Suppressor macrophage (primary cell): Measurements from ENCODE around the gene SYTL3.
"Not testable (repeated sequence)": the region's sequence is repeated elsewhere in the genome, so short reads cannot be mapped to it uniquely, and the experiment has no call there.

Experiments used
- DNase-seq, 4 experiments: peaks; one replicate each; pipeline ENCODE4 v3.0.0-alpha.2; 2020 to 2022

The SYTL3 gene

DNA sequence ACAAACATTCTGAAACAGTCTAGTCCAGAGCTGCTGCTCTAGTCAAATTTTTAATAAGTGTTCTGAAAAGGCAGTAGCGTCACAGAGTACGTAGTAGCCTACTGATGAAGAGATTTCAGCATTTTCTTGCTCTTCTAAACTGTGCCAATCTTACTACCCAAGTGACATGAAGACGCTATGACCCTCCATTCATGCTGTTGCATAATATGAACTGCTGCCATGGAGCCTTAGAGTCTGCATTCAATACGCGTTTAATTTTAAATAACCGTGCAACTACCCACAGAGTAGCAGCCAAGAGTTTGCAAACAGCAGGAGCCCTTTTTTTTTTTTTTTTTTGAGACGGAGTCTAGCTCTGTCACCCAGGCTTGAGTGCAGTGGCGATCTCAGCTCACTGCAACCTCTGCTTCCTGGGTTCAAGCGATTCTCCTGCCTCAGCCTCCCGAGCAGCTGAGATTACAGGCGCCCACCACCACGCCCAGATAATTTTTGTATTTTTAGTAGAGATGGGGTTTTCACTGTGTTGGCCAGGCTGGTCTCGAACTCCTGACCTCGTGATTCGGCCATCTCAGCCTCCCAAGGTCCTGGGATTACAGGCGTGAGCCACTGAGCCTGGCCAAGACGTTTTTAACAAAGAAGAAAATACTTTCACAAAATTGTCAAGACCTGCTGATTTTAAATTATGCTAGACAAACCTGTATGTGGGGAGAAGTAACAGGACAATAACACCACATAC is 125.0 kb downstream of the SYTL3 start:
- no peak for DNase-seq

DNA sequence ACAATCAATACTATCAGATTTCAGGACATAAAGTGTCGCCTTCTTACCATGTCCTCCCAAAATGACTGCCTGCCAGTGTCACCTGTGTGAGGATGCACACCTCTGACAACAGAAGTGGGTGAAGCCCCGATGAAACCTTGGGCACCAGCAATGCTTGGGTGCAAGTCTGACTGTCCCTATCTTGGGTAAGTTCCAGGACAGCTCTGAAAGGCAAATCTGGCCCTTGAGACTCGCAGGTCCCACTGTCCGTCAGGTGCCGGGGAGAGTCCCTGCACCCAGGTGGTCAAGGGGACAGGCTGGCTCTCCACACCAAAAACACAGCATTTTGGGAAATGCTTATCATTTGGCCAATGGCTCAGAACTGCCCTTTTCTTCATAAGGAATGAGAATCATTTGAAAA is 126.0 kb downstream of the SYTL3 start:
- no peak for DNase-seq

DNA sequence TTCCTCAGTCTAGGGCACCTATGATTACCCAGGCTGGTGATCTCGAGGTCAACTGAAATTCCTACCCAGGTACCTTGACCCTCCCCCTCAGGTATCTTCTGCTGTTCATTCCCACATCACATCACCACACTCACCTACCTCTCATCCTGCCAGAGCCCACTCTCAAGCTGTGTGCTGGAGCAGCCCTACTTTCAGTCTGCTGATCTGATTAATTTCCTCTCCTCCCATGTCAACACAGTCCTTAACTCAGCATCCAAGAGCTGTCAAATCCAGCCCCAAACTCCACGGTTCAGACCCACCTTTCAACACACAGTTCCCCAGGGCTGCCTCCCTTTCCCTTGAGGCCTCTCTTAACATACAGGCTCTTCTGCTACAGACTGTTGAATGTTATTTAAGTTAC is 126.9 kb downstream of the SYTL3 start:
- no peak for DNase-seq

DNA sequence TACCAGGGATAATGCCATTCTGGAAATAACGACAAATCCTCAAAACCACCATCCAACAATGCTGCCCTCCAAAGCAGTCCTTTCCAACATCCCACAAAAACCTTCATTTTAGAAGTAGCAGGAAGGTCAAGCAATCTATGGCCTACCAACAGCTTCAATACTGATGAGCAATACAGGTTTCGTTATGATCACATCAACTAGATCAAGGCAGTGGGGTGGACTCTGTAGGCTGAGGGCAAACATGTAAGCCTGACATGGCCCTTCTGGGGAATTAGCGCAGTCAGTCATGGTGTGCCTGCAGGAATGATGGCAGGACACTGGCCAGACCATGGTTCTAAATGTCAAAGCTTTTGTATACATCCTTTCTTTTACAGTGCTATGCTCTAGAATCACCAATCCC is 127.7 kb downstream of the SYTL3 start:
- no peak for DNase-seq

DNA sequence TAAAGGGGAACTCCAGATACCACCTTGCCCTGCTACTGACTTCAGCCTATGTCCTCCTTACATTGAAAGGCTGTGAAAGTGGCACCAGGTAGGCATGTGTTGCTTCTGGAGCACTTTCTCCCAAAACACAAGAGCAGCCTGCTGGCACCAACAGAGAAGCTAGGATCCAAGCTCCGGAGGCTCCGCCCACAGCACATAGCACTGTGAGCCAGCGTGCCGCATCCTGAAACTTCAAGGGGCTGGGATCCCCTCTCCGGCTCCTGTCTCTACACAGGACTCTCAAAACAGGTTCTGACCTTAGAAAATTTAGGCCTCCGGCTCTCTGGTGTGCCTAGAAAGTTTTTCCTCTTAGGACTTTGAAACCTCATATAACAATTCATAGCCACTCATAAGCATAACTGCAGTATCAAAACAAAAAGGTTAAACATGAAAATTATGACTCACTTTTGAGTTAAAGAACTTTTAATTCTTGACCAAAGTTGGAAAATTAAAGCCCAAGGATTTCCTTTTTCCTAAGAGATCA is 128.2 kb downstream of the SYTL3 start:
- DNase-seq: no peak

DNA sequence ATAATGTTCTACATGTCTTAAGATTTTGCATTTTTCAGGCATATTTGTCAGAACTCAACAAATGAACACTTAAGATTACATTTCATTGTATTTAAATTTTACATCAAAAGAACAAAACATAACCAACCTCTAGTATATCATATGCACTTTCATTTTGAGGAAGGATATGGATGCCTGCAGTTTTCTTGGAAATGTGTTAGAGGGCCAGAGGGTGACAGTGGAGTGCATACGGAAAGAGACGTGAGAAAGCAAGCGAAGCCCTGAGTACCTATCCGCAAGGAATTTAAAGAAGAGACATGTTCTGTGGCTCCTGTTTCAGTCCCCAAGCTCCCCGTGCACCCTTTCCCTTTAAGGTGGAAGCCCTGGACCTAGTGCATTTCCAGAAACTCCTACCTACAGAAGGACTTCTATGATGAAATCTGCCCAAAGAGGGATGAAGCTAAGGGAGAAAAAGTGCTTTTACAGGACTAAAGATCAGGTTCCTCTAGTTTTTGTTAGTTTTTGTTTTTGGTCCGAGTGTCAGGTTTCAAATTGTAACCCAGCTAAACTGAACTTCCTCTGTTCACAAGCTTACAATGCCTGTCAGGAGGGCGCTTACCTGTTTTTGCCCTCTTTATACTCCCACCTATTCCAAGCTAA is 130.5 kb downstream of the SYTL3 start:
- no peak for DNase-seq

DNA sequence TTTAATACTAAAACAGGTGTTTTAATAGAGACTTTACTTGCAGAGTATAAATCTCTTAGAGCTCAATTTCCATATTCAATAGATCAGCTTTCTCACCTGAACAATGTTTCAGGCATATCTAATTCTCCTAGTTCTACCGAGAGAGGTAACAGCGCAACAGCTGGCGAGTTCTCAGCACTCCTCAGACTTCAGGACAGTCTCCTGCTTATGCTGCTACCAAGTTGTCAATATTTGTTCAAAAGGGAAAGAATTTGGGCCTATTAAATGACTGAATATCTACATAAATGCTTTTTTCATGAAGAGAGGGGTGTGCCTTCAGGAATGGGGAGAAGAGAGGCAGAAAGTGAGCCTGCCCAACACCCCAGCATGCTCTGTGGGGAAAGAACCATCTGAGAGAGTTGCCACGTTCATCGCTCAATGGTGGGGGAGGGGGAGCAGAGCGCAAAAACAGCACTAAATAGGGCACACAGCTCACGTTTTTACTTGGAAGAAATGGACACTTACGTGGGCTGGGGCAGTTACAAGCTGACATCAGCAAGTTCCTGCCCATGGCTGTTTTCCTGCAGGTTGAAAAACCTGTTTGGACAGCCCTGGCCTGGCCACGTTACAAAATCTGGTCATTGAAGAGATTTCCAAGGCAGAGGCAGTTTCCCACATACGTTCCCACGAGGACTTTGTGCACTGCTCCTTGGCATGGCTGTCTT is 131.3 kb downstream of the SYTL3 start:
- DNase-seq: no peak

DNA sequence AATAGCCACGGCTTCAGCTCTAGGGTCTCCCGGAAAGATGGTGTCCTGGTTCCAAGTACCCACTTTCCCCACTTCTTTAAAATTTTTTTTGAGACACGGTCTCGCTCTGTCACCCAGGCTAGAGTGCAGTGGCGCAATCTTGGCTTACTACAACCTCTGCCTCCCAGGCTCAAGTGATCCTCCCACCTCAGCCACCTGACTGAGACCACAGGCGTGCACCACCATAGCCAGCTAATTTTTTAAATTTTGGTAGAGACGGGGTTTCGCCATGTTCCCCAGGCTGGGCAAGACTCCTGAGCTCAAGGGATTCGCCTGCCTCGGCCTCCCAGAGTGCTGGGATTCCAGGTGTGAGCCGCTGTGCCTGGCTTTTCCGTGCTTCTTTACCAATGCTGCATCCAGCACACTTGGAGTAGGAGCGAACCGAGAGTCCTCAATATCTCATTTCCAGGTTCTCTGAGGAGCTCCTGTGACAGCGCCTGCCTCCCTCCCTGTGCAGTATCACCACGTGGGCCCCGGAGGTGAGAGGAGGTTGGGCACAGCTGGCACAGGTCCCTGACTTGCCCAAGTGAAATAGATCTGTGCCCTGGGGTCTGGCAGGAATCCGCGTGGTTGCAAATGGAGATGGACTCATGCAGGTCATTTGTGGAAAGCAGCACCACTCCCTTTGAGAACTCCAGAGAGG is 132.0 kb downstream of the SYTL3 start:
- peak in 3 of 4 experiments; percentile 15 to 39 (median 28) for DNase-seq

DNA sequence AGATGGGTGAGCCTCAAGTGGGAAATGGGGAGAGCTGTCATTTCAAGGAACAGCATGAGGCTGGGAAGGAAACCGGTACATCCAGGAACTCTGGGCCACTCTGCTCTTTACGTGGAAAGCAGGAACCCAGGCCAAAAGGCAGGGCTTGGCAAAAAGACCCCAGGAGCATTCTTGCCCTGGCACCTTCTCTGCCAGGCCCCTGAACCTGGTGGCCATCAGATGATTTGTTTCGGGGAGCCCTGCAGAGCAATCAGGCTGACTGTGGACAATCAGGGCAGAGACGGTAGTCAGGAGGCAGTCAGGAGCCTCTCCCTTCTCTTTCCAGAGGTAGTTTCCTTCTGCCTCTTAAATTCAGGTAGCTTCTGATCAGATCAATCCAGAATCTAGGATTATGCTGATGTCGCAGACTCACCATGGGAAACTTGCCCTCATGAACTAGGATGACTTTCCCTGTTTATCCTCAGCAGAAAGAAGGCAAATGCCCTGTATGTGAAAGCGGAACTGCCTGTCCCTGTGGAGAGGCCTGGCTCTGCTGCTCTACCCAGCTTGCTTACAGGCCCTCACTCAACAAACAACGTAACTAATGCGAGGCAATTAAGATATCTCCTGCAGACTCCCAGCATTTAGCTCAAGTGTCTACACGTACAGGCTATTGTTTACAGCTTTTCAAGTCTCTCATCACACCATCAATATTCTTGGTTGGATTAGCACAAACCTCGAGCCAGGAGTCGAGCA is 132.7 kb downstream of the SYTL3 start:
- no peak for DNase-seq

DNA sequence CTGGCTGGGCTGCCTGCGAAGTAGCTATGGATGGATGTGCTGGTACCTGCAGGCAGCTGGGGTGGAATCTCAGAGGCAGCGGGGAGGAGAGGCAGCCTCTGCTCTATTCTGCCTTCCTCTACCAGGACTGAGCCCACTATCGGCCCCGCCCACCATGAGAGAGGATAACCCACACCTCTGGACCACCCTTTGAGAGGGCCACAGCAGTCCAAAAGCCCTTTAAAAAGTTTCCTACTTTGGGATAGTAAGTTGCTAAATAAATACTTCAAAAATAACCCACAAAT is 133.3 kb downstream of the SYTL3 start:
- no peak for DNase-seq

DNA sequence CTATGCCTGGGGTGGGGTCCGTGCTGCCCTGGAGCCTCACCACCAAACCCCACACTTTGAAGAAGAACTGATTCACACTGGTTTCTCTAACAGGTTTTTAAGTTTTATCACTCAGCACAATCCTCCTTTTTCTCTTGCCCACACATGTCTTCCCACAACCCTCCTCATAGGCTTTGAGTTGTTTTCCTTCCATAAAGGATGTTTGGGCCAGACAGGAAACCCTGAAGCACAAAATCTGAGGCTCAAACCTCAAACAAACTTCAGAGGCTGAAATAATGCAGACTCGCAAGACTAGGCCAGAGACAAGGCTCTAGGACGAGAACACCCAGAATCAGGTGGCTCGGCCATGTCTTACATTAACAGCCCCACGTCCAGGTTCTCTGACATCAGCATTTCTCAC is 134.0 kb downstream of the SYTL3 start:
- no peak for DNase-seq

DNA sequence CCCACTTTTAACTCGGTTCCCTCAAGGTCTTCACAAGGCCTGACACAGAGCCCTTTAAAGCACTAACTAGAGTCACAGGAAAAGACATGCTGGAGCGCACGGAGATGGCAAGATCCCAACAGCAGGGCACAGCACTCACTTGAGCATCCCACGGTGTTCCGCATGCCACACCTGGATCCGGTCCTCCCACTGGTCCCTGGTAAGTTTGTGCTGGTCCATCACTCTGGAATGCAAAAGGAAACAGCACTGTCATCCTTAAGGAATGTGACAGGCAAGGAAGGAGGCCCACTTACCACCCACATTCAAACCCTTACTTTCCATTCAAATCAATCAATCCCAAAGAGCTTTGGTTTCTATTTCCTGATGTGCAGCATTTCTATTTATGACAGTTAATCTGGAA is 134.7 kb downstream of the SYTL3 start:
- DNase-seq: no peak

DNA sequence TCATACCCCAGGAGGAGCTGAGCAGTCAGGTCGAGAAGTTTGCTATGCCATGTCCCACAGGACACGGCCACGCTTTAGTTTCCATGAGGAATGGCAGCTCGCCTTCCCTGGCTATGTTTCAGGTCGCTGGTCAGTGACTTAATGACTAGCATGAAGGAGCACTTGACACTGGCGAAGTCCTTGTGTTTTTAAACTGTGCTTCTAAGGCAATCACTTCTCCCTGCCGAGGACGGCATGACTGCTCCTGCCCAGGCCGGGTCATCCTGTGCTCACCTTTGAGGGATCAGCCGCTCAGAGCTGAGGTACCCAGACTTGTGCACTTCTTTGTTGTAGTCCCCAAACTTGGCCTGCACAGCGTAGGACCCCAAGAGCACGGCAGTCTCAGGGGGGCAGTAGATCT is 135.2 kb downstream of the SYTL3 start:
- DNase-seq: no peak

DNA sequence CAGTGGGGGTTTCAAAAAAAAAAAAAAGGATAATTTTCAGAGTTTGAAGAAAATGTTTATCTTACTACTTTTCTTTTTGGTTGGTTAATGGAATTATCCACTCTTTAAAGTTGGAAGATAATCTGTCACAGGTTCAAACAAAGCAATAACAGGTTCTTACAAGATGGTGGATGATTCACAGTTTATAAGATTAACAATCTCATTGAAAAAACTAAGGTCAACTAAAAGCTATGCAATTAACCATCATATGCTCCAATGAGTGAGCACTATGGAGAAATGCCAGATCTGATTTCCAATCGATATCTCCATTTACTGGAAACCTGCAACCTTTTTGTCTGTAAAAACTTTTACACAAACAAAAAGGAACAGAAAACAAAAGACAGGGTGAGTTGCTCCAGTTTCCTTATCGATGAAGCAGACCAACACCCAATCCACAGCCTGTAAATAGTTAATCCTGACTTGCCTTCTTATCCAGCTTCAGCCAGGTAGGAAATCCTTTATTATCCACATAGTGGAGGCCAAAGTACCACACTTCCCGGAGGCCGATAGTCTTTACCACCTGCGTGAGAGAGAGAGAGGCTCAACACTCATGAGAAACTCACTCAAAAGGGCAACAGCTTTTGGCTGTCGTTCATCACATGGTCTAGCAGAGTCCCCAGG is 136.9 kb downstream of the SYTL3 start:
- no peak for DNase-seq

DNA sequence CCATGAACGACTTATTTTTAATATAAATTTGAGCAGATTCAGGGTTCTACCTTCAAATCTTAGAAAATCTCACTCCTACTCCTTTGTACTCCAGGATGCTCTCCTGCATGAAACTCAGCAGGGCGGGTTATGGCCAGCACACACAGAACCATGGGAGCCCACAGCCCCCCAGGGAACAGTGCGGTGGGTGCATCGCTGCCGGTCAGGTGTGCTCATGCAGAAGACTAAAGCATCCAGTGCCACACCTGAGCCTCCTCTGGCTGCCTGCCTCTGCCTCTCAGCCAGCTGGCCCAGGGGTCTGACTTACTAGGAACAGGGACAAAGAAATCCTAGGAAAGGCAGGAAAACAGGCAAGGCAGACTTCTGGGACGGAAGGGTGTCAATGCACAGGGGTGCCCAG is 137.5 kb downstream of the SYTL3 start:
- DNase-seq: no peak

DNA sequence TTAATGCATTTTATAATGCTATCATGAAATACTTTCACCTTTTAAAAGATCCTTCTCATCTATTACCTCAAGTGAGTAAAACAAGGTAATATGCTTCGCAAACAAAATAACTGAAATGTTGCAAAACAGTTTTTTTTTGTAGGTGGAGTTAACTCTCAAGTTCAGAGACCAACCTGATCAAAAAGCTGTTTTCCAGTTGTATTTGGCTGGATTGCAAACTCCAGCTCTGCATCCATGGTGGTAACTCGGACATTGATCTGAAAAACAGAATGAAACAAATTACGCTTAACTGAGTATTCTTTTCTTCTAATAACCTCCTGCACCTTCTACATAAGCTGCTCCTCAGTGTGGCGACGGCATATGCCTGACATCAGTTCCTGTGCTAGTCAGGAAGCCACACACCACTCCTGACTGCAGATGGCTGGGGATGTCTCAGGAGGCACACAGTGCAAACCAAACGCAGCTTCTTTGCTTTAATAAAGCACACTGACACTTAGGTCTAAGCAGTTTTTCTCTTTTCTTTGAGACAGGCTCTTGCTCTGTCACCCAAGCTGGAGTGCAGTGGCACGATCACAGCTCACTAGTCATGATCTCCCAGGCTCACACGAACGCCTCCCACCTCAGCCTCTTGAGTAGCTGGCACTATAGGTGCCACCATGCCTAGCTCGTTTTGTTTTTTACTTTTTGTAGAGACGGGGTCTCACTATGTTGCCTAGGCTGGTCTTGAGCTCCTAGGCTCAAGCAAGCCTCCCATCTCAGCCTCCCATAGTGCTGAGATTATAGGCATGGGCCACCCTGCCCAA is 139.5 kb downstream of the SYTL3 start:
- DNase-seq: no peak

DNA sequence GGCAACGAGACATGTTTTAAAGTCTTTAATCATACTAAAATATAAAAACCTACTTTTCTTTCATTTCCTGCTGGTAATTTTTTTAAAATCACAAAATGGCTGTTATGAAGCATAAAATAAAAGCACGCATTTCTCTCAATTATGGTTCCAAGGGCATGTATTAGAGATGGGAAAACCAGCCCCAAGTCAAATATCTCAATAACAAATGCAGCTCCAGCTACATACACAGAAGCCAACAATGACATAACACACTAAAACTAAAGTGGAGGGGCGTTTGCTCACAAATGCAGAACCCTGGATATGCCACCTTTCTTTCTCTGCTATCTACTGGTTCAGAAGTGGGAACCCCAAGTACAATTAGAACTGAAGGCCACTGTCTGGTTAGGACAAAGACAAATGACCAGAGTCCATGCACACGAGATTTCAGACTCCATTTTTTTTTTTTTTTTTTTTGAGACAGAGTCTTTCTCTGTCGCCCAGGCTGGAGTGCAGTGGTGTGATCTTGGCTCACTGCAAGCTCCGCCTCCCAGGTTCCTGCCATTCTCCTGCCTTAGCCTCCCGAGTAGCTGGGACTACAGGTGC is 141.5 kb downstream of the SYTL3 start:
- no peak for DNase-seq

DNA sequence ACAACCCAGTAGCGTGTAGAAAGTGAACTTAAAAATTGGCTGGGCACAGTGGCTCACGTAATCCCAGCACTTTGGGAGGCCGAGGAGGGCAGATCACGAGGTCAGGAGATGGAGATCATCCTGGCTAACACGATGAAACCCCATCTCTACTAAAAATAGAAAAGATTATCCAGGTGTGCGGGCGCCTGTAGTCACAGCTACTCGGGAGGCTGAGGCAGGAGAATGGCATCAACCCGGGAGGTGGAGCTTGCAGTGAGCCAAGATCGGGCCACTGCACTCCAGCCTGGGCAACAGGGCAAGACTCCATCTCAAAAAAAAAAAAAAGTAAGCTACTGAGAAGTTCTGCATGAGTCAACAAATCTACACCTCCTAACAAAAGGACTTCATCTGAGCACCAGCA is 142.7 kb downstream of the SYTL3 start:
- DNase-seq: not testable (repeated sequence)

DNA sequence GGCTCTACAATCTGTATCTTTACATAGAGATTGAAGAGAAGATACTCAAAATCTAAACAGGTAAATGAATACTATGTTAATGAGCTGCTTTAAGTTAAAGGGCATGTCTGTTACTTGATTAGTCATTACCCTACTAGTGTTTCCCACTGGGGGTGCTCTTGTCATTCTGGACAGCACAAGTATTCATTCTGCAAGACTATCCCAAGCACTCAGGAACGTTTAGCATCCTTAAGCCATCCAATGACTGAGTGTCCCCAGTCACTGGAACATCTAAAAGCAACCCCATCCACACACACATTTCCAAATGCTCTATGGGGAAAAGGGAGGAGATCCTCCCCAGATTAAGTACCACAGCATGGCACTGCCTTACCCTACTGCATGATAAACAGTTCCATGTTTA is 143.6 kb downstream of the SYTL3 start:
- DNase-seq: peak; percentile 30 to 55 (median 46)

DNA sequence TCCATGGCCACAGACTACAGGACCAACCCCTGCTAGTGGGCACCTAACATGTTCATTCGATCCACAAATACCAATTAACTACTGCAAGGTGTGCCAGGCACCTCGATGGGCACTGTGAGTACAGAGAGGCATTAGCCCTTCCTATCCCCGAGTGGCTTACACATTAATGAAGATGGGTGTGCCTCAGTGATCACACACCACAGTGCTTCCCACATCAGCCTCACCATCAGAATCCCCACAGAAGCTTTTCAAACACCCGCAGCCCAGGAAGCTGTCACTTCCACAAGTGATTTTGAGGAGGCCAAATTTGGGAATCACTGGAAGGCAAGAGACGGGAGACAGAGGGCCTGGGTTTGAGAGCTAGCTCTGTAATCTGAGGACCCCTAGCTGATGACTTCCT is 145.7 kb downstream of the SYTL3 start:
- DNase-seq: no peak

DNA sequence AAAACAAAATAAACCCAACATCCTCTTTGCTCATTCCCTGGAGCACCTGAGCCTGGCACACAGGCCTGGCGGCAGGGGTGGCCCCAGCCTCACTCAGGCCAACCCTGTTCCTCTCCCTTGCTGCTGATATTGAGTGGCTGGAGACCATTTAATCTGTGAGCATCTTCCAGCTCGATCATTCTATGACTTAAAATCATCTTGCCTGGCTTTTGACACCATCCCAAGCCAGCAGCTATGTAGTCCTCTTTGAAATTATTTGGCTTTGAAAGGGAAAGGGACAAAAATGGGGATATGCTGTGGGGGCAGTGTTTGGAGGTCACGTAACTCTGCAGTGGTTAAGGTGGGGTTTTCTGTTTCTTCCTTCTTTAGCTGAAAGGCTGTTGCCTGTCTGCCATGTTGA is 146.5 kb downstream of the SYTL3 start:
- no peak for DNase-seq
